ENCODE results near the gene MACROH2A1.

The MACROH2A1 gene

GRCh38 chr5:135436951-135437418 lies 38.0 kb upstream of the MACROH2A1 start:
- peaks cover 8% of the 10 kb centered on the region for H3K4me1 ChIP-seq (ENCODE audit: insufficient read depth, poor library complexity, severe bottlenecking)
- no peaks in the 10 kb centered on the region for H3K9me3 ChIP-seq (ENCODE audit: severe bottlenecking)
- no peaks in the 10 kb centered on the region for H3K36me3 ChIP-seq (ENCODE audit: low read depth)
- DNase-seq (ENCODE audit: low spot score) (no peak), ATAC-seq (ENCODE audit: low read depth) (no peak)
- no peak overlapping the region for H3K27ac ChIP-seq (ENCODE audit: poor library complexity, severe bottlenecking)
- no peaks in the 10 kb centered on the region for H3K27me3 ChIP-seq (ENCODE audit: insufficient read depth, poor library complexity, severe bottlenecking)
- no peak overlapping the region for H3K4me3 ChIP-seq (ENCODE audit: severe bottlenecking)
- TF ChIP-seq CTCF (IDR thresholded peaks at IDR 0.05; ENCODE audit: poor library complexity, severe bottlenecking): no peak

GRCh38 chr5:135435467-135436330 lies 36.7 kb upstream of the MACROH2A1 start:
- no peaks in the 10 kb centered on the region for H3K27me3 ChIP-seq (ENCODE audit: insufficient read depth, poor library complexity, severe bottlenecking)
- no peak for TF ChIP-seq CTCF (IDR thresholded peaks at IDR 0.05; ENCODE audit: poor library complexity, severe bottlenecking)
- ATAC-seq (ENCODE audit: low read depth): no peak
- peaks cover 8% of the 10 kb centered on the region for H3K4me1 ChIP-seq (ENCODE audit: insufficient read depth, poor library complexity, severe bottlenecking)
- no peak overlapping the region for H3K4me3 ChIP-seq (ENCODE audit: severe bottlenecking)
- no peak overlapping the region for H3K27ac ChIP-seq (ENCODE audit: poor library complexity, severe bottlenecking)
- no peaks in the 10 kb centered on the region for H3K36me3 ChIP-seq (ENCODE audit: low read depth)
- H3K9me3 ChIP-seq (ENCODE audit: severe bottlenecking): no peaks in the 10 kb centered on the region
- DNase-seq (ENCODE audit: low spot score): no peak

- no peak for TF ChIP-seq CTCF (IDR thresholded peaks at IDR 0.05; ENCODE audit: poor library complexity, severe bottlenecking)
- ATAC-seq (ENCODE audit: low read depth) (no peak), DNase-seq (ENCODE audit: low spot score) (no peak)
- Histone ChIP-seq H3K4me1 (ENCODE audit: insufficient read depth, poor library complexity, severe bottlenecking) (peaks cover 8% of the 10 kb centered on the region), H3K9me3 (ENCODE audit: severe bottlenecking) (no peaks in the 10 kb centered on the region), H3K27ac (ENCODE audit: poor library complexity, severe bottlenecking) (no peak overlapping the region), H3K4me3 (ENCODE audit: severe bottlenecking) (no peak overlapping the region), H3K36me3 (ENCODE audit: low read depth) (no peaks in the 10 kb centered on the region), H3K27me3 (ENCODE audit: insufficient read depth, poor library complexity, severe bottlenecking) (no peaks in the 10 kb centered on the region)
Observed at GRCh38 chr5:135434591-135435466, 35.8 kb upstream of the MACROH2A1 start.

GRCh38 chr5:135433681-135434426 lies 34.8 kb upstream of the MACROH2A1 start:
- Histone ChIP-seq H3K27me3 (ENCODE audit: insufficient read depth, poor library complexity, severe bottlenecking) (no peaks in the 10 kb centered on the region), H3K36me3 (ENCODE audit: low read depth) (no peaks in the 10 kb centered on the region), H3K9me3 (ENCODE audit: severe bottlenecking) (no peaks in the 10 kb centered on the region), H3K27ac (ENCODE audit: poor library complexity, severe bottlenecking) (no peak overlapping the region), H3K4me1 (ENCODE audit: insufficient read depth, poor library complexity, severe bottlenecking) (peaks cover 8% of the 10 kb centered on the region), H3K4me3 (ENCODE audit: severe bottlenecking) (no peak overlapping the region)
- no peak for TF ChIP-seq CTCF (IDR thresholded peaks at IDR 0.05; ENCODE audit: poor library complexity, severe bottlenecking)
- no peak for DNase-seq (ENCODE audit: low spot score)
- ATAC-seq (ENCODE audit: low read depth): no peak

Data from RWPE2 (cell line).